Stimulated activated CD8-positive, alpha-beta memory T cell treated with anti-CD3 and anti-CD28 coated beads, Interleukin-7, amount 100 ng/mL, for 48 hours (primary cell): ENCODE measurements around the gene LRIF1.
A peak's percentile ranks its signal among the peaks of the same experiment; 100 is the strongest.
"Not testable (repeated sequence)": the region's sequence is repeated elsewhere in the genome, so short reads cannot be mapped to it uniquely, and the experiment has no call there.

Source experiments
- DNase-seq, 2 donors: peaks; one replicate each; pipeline ENCODE4 v3.0.0-alpha.2; 2020; ENCODE audit warnings: low read depth in 1 of 2; ENCODE audit errors: extremely low read depth in 1 of 2

Gene LRIF1

GRCh38 chr1:110963691-110964454, at the start of gene LRIF1:
TSS of gene LRIF1 (minus strand) at chr1:110963922. CDS start at chr1:110963688, 234 bp downstream.
- peak; percentile 99 to 100 for DNase-seq

- DNase-seq = no peak
These were observed 44.3 kb upstream of the LRIF1 start for GRCh38 chr1:111008031-111008430.

- no peak for DNase-seq
These were observed 42.8 kb upstream of the LRIF1 start for GRCh38 chr1:111006556-111006955.

GRCh38 chr1:110999607-111000006, 35.9 kb upstream of the LRIF1 start:
- DNase-seq = not testable (repeated sequence)

DNA sequence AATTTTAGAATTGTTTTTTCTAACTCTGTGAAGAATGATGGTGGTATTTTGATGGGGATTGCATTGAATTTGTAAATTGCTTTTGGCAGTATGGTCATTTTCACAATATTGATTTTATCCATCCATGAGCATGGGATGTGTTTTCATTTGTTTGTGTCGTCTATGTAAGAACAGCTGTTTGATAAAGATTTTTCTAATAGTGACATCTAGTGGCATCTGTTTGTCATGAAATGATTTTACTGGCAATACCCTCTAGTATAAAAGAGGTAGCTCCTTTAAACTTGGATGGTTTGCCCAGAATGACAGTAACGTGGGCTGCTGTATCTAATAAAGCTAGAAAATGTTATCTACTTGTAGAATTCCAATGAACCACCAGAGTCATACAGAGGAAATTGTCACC, 28.6 kb upstream of the LRIF1 start:
- not testable (repeated sequence) for DNase-seq

DNA sequence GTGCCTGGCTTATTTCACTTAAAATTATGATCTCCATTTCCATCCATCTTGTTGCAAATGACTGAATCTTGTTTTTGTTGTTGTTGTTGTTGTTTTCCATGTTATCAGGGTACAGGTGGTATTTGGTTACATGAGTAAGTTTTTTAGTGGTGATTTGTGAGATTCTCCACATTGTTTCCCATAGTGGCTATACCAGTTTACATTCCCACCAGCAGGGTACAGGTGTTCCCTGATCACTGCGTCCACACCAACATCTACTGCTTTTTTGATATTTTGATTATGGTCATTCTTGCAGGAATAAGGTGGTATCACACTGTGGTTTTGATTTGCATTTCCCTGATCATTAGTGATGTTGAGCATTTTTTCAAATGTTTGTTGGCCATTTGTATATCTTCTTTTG, 27.6 kb upstream of the LRIF1 start:
- DNase-seq = not testable (repeated sequence)

- DNase-seq = no peak
These were observed 26.8 kb upstream of the LRIF1 start for GRCh38 chr1:110990541-110990940.

GRCh38 chr1:110986407-110986891, 22.7 kb upstream of the LRIF1 start:
- no peak for DNase-seq

DNA sequence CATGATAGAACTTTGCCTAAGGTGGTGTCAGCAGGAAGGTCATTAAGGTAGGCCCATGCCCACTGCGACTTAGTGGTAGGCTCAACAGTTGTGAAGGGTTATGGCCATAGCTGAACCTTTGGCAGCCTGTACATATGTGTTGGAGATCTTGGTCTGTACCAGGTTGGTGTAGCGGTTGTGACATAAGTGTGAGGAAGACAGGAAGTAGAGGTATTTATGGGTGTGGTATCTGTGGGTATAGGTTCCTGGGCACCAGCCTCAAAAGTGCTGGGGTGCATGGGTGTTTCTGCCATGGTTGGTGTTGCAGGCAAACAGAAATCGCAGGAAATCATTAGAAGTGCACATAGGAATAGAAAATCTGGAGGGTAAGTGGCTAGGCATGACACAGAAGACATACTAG, 18.6 kb upstream of the LRIF1 start:
- no peak for DNase-seq

- DNase-seq = no peak
These were observed 15.4 kb upstream of the LRIF1 start for GRCh38 chr1:110979154-110979553.

DNA sequence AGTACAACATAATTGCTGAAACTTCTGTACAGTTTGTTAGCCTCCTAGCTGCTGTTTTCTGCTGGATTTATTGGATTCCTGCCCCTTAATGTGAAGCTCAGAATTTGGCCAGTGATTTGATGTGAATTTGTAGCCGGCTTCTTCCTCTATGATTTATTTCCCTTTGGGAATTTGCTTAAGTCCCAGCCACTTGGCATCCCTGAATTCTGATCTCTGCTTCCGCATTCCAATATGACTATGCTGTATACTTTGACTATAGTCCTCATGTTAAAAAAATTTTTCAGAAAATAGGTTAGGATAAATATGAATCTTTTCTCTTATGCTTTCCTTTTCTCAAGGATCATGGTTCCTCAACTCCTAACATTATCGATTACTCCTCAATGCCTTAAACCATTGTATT, 12.4 kb upstream of the LRIF1 start:
- no peak for DNase-seq

- no peak for DNase-seq
These were observed 11.5 kb upstream of the LRIF1 start for GRCh38 chr1:110975265-110975664.

DNA sequence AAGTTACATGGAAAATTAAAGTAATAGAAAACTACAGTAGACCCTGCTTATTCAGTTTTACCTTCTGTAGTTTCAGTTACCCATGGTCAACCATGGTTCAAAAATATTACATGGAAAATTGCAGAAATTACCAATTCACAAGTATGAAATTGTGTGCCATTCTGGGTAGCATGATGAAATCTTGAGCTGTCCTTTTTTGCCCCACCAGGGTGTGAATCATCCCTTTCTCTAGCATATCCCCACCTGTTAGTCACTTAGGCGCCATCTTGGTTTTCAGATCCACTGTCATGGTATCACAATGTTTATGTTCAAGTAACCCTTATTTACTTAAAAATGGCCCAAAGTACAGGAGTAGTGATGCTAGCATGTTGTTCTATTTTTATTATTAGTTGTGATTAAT, 3.5 kb upstream of the LRIF1 start:
- DNase-seq = no peak

- no peak for DNase-seq
These were observed 757 bp upstream of the LRIF1 start for GRCh38 chr1:110964455-110964903.

GRCh38 chr1:110962892-110963690, 631 bp downstream of the LRIF1 start:
- peak; percentile 23 to 25 for DNase-seq

- no peak for DNase-seq
These were observed 1.8 kb downstream of the LRIF1 start for GRCh38 chr1:110961902-110962301.

DNA sequence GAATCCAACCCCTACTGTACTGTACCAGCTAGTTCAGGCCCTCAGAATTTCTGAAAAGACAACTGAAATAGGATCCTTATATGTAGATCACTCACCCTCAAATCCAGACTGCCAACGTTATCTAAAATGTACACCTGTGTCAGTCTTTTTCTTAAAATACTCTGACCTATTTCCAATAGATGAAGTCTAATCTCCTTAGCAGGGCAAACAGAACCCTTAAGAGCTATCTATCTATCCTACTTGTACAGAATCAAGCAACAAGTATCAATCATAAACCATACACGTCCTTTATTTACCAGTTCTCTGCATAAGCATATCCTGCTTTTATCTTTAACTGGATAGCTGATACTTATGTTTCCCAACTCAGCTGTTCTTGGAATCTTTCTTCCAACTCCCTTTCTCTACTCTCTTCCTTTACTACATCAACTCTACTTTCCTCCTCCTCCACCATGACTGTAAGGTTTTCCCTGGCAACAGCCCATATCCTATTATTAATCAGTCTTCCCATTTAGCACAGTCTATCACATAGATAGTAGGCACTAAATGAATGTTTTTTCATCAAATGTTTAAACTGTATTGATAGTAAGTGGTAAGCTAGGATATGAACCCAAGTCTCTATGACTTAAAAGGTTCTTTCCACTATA, 2.8 kb downstream of the LRIF1 start:
- no peak for DNase-seq

GRCh38 chr1:110957798-110958197, 5.9 kb downstream of the LRIF1 start:
- DNase-seq = no peak

DNA sequence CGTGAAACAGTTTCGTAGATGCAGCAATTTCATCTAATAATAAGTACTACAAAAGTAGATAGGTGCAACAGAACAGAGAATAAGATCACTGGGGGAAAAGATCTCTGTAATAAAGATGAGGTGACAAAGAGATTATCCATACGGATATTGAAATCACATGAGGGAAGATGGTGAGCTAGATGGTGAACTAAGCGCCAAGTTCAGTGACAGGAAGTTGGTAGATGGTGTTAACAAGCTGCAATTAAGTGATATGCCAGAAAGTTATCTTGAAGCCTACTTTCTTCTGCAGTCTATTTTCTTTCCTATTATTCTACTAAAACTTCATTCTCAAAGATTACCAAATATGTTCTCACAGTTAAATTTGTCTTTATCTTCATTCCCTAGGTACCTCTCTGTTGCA, 7.1 kb downstream of the LRIF1 start:
- DNase-seq = no peak

GRCh38 chr1:110953031-110953430, 10.7 kb downstream of the LRIF1 start:
- no peak for DNase-seq

- no peak for DNase-seq
These were observed 11.7 kb downstream of the LRIF1 start for GRCh38 chr1:110952031-110952430.
